NCI-H2081 (cell line): ENCODE results near the gene KDM2A.
"Not testable (repeated sequence)": the region's sequence is repeated elsewhere in the genome, so short reads cannot be mapped to it uniquely, and the experiment has no call there.

Source experiments
- DNase-seq, 2 experiments: peaks; one replicate each; lab custom pipeline; 2025; lab: John Stamatoyannopoulos, UW

The KDM2A gene

GRCh38 chr11:67167719-67168118 lies 48.7 kb downstream of the KDM2A start:
- DNase-seq = no peak

- not testable (repeated sequence) for DNase-seq
Measured at GRCh38 chr11:67168911-67169310, 49.8 kb downstream of the KDM2A start.

GRCh38 chr11:67174311-67174710 lies 55.2 kb downstream of the KDM2A start:
- no peak for DNase-seq

- no peak for DNase-seq
Measured at GRCh38 chr11:67177399-67178281, 58.6 kb downstream of the KDM2A start.

GRCh38 chr11:67178421-67178820 lies 59.4 kb downstream of the KDM2A start:
- DNase-seq = no peak

GRCh38 chr11:67178878-67179277 lies 59.8 kb downstream of the KDM2A start:
- DNase-seq = no peak

GRCh38 chr11:67179892-67180490 lies 60.9 kb downstream of the KDM2A start:
- DNase-seq = no peak

GRCh38 chr11:67194096-67194495 lies 75.0 kb downstream of the KDM2A start:
- no peak for DNase-seq

- DNase-seq = no peak
Measured at GRCh38 chr11:67195971-67196456, 77.0 kb downstream of the KDM2A start.

GRCh38 chr11:67197606-67198005 lies 78.5 kb downstream of the KDM2A start:
- no peak for DNase-seq

GRCh38 chr11:67198781-67199180 lies 79.7 kb downstream of the KDM2A start:
- not testable (repeated sequence) for DNase-seq

- no peak for DNase-seq
Measured at GRCh38 chr11:67199751-67200150, 80.7 kb downstream of the KDM2A start.

- no peak for DNase-seq
Measured at GRCh38 chr11:67202028-67202427, 83.0 kb downstream of the KDM2A start.

GRCh38 chr11:67204822-67205221 lies 85.8 kb downstream of the KDM2A start:
- DNase-seq = no peak

GRCh38 chr11:67209222-67209621 lies 90.2 kb downstream of the KDM2A start:
- not testable (repeated sequence) for DNase-seq

GRCh38 chr11:67211656-67212436 lies 92.8 kb downstream of the KDM2A start:
- DNase-seq = no peak

- no peak for DNase-seq
Measured at GRCh38 chr11:67213178-67213621, 94.1 kb downstream of the KDM2A start.

- no peak for DNase-seq
Measured at GRCh38 chr11:67227726-67228125, 108.7 kb downstream of the KDM2A start.

GRCh38 chr11:67230406-67230805 lies 111.3 kb downstream of the KDM2A start:
- no peak for DNase-seq

- no peak for DNase-seq
Measured at GRCh38 chr11:67230886-67231285, 111.8 kb downstream of the KDM2A start.

GRCh38 chr11:67233584-67234190 lies 114.6 kb downstream of the KDM2A start:
- no peak for DNase-seq

- not testable (repeated sequence) for DNase-seq
Measured at GRCh38 chr11:67234571-67234970, 115.5 kb downstream of the KDM2A start.
